GM12875 (cell line): ENCODE data around the gene PAFAH1B2.
"Not testable (repeated sequence)": the region's sequence is repeated elsewhere in the genome, so short reads cannot be mapped to it uniquely, and the experiment has no call there.

ENCODE experiments used
- H3K4me3 ChIP-seq: one replicate; pipeline ENCODE4 v1.5.1; 2011; ENCODE audit warnings: low read depth, low read length, control low read depth
- CTCF ChIP-seq: IDR thresholded peaks from 2 replicates; pipeline ENCODE4 v1.5.1; 2011; ENCODE audit warnings: low read depth, mild to moderate bottlenecking, control low read depth, inconsistent platforms, low read length, moderate library complexity, borderline replicate concordance; ENCODE audit not compliant: insufficient read depth

Gene PAFAH1B2

GRCh38 chr11:117182551-117182935 lies 38.5 kb downstream of the PAFAH1B2 start:
- no peak for TF ChIP-seq CTCF
- H3K4me3 ChIP-seq: no peak overlapping the region

GRCh38 chr11:117183178-117183577 lies 39.1 kb downstream of the PAFAH1B2 start:
- H3K4me3 ChIP-seq: not testable (repeated sequence)

- no peak overlapping the region for H3K4me3 ChIP-seq
- no peak for TF ChIP-seq CTCF
These were observed 39.8 kb downstream of the PAFAH1B2 start for GRCh38 chr11:117183724-117184349.

- H3K4me3 ChIP-seq: no peak overlapping the region
- no peak for TF ChIP-seq CTCF
These were observed 41.8 kb downstream of the PAFAH1B2 start for GRCh38 chr11:117185736-117186430.

GRCh38 chr11:117186431-117186761 lies 42.3 kb downstream of the PAFAH1B2 start:
- no peak overlapping the region for H3K4me3 ChIP-seq
- TF ChIP-seq CTCF: no peak

- no peak for TF ChIP-seq CTCF
- no peak overlapping the region for H3K4me3 ChIP-seq
These were observed 42.9 kb downstream of the PAFAH1B2 start for GRCh38 chr11:117187007-117187406.

- TF ChIP-seq CTCF: no peak
- H3K4me3 ChIP-seq: no peak overlapping the region
These were observed 43.3 kb downstream of the PAFAH1B2 start for GRCh38 chr11:117187428-117187798.
